GM13976 (cell line): Measurements from ENCODE around the gene STARD3NL.
"Not testable (repeated sequence)": the region's sequence is repeated elsewhere in the genome, so short reads cannot be mapped to it uniquely, and the experiment has no call there.

Experiments used
- DNase-seq: peaks from one replicate; pipeline ENCODE4 v3.0.0; 2012; ENCODE audit warnings: low spot score
- in situ Hi-C: fragments of 300-500 bp; cut with MboI; formaldehyde crosslinking; loops from one replicate; pipeline ENCODE4 v1.12.0; 2022; ENCODE audit warnings: low sequenced_read_pairs, mixed read lengths, inconsistent platforms; ENCODE audit not compliant: unreplicated experiment
- TF ChIP-seq, protein P1 (sequence below): IDR thresholded peaks from 2 replicates; pipeline ENCODE4 v1.5.1; 2012; ENCODE audit warnings: borderline replicate concordance, mild to moderate bottlenecking; ENCODE audit not compliant: insufficient read depth; ENCODE audit errors: extremely low read depth, missing control alignments, control extremely low read depth

The STARD3NL gene

DNA sequence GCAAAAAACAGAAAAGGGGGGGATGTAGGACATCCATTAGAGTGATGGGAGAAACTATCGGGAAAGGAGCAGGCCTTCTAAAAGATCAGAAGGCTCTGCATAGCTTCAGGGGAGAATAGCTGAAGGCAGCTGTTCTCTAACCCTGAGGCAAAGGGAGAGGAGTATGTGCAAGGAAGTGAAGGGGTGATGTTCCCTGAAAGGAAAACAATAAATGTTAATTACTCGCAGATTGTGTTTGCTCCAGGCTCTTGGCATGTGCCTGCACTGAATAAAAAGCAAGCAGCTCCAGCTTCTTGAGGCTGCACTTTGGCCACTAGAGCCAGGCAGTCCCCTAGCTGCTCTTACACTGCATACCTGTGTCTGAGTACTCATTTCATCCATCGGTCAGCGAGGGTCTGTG, 14.4 kb upstream of the STARD3NL start:
- TF ChIP-seq, protein P1, sequence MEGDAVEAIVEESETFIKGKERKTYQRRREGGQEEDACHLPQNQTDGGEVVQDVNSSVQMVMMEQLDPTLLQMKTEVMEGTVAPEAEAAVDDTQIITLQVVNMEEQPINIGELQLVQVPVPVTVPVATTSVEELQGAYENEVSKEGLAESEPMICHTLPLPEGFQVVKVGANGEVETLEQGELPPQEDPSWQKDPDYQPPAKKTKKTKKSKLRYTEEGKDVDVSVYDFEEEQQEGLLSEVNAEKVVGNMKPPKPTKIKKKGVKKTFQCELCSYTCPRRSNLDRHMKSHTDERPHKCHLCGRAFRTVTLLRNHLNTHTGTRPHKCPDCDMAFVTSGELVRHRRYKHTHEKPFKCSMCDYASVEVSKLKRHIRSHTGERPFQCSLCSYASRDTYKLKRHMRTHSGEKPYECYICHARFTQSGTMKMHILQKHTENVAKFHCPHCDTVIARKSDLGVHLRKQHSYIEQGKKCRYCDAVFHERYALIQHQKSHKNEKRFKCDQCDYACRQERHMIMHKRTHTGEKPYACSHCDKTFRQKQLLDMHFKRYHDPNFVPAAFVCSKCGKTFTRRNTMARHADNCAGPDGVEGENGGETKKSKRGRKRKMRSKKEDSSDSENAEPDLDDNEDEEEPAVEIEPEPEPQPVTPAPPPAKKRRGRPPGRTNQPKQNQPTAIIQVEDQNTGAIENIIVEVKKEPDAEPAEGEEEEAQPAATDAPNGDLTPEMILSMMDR, result no peak
- in situ Hi-C loops, result no loop called here
- no peak for DNase-seq

DNA sequence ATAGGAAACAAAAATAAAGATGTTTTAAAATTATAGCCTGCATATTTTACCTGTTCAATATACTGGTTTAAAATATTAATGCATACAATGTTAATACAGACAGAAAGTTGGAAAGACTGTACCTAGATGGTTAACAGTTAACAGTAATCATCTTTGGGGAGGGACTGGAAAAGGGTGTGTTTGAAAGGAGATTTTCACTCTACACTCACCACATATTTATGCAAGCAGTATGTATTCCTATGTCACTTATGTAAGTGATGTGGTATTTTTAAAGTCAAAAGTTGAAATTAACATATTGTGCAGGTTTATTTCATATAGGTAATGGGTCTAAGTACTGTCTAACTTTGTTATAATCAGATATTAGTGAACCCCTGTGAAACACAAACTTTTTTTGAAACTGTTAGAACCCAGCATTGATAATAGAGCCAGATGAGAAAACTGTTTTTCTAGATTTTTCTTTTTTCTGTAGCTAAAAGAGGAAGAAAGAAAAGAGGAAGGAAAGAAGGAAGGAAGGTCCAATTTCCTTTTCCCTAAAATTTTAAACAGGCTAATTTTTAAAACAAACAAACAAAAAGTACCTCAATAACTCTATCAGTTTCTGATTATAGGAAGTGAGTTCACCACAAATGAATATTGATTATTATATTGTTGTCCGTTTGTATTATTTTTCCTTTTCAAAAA, 9.0 kb upstream of the STARD3NL start:
- TF ChIP-seq, protein P1, result no peak
- in situ Hi-C loops, result no loop called here
- no peak for DNase-seq

DNA sequence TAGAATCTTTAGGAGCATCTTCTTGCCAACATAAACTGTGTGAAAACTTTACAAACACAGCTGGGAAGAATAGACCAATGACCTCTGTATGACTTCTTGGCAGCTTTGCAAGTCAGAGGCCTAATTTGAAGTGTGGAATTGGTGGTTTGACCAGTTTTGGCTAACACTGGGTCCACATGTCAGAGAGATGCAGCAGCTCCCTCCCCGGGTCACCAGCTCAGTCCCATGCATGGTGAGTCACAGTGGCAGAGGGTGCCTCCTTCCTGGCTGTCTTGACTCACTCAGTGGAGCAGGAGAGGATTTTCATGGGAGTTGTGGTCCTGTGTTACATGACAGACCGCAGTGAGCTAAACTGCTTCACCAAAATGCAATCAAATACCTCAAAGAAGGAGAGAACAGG, 8.2 kb upstream of the STARD3NL start:
- DNase-seq, result no peak
- in situ Hi-C loops, result no loop called here
- TF ChIP-seq, protein P1, result no peak

DNA sequence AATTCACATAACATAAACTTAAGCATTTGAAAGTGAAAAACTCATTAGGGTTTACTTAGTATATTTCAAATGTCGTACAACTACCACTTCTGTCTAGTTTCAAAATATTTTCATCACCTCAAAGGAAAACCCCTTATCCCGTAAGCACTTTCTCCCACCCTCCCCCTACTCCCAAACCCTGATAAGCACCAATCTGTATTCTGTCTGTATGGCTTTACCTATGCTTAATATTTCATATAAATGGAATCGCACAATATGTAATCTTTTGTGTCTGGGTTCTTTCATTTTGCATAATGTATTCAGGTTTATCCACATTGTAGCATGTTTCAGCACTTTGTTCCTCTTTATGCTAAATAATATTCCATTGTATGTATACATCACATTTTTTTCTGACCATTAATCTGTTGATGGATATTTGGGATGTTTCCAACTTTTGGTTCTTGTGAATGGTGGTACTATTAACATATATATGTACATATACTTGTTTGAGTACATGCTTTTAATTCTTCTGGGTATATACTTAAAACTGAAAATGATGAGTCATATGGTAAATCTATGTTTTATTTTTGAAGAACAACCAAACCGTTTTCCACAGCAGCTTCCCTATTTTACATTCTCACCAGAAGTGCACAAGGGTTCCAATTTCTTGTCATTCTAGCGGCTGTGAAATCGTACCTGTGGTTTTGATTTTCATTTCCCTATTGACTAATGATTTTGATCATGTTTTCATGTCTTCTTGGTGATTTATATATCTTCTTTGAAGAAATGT, 6.2 kb upstream of the STARD3NL start:
- TF ChIP-seq, protein P1, result no peak
- peak; percentile 9 for DNase-seq
- in situ Hi-C loops, result no loop called here

DNA sequence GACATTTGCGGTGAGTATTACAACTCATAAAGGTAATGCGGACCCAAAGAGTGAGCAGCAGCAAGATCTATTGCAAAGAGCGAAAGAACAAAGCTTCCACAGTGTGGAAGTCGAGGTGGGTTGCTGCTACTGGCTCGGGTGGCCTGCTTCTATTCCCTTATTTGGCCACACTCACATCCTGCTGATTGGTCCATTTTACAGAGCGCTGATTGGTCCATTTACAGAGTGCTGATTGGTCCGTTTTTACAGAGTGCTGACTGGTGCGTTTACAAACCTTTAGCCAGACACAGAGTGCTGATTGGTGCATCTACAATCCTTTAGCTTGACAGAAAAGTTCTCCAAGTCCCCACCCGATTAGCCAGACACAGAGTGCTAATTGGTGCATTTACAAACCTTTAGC, 2.5 kb upstream of the STARD3NL start:
- DNase-seq, in situ Hi-C loops: not testable (repeated sequence)

DNA sequence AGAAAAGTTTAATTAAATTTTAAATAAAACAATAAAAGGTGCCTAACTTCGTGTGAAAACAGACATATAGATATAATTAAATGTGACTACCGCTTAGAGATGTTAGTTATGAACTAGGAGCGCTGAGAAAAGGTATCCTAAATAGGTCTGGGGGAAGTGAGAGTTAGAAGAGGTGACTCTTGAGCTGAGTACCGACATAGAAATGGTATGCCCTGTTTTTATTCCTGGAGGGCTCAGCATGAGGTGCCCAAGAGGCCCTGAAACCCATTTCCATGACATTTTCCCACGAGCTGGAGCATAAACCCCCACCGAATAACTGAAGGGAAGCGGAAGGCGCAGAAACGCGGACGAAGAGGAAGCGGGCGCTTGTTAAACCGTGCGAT, 433 bp upstream of the STARD3NL start:
- TF ChIP-seq, protein P1, result no peak
- in situ Hi-C loops, result no loop called here
- DNase-seq, result no peak

DNA sequence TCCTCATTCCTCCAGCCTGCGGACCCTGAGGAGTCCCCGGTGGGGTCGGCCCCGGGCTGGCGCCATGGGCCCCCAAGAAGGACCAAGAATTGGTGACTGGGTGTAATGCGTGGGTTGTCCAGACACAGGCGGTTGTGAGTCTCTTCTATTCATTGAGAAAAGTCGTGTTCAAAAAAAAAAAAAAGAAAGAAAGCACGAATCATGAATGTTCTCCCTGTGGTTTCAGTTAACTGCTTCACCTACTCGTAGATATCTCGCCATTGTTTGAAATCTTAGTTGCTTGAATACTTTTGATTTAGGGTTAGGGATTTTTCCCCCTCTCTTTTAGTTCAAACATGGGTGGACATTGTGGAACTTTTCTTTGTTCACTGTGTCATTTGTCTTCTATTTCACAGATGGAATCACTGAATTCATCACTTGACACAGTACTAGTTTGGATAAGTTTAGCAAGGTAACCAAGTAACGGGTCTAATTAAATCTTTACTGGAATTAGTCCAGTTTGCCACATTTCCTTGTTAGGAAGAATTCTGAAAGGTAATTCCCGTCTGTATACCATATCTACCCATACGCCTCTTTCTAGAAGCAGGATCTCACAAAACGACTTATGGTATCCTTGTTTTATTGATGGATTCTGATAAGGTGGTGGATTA, 775 bp downstream of the STARD3NL start:
- DNase-seq, result peak; percentile 44
- in situ Hi-C loops, result no loop called here
- TF ChIP-seq, protein P1, result no peak
